PC-9 (cell line): ENCODE results near the gene CRYBB2.

Experiments
- EZH2 ChIP-seq: fragments of 200-600 bp; sonication (generic); IDR thresholded peaks from 2 replicates; pipeline ENCODE4 v1.8.0; 2017; ENCODE audit warnings: antibody characterized with exemption, low read depth
- TF ChIP-seq, protein P1 (sequence below): fragments of 200-600 bp; sonication (generic); conservative IDR thresholded peaks from 2 replicates; pipeline ENCODE4 v1.6.1; 2017; ENCODE audit warnings: mixed run types, antibody characterized with exemption, mild to moderate bottlenecking, moderate library complexity

DNA sequence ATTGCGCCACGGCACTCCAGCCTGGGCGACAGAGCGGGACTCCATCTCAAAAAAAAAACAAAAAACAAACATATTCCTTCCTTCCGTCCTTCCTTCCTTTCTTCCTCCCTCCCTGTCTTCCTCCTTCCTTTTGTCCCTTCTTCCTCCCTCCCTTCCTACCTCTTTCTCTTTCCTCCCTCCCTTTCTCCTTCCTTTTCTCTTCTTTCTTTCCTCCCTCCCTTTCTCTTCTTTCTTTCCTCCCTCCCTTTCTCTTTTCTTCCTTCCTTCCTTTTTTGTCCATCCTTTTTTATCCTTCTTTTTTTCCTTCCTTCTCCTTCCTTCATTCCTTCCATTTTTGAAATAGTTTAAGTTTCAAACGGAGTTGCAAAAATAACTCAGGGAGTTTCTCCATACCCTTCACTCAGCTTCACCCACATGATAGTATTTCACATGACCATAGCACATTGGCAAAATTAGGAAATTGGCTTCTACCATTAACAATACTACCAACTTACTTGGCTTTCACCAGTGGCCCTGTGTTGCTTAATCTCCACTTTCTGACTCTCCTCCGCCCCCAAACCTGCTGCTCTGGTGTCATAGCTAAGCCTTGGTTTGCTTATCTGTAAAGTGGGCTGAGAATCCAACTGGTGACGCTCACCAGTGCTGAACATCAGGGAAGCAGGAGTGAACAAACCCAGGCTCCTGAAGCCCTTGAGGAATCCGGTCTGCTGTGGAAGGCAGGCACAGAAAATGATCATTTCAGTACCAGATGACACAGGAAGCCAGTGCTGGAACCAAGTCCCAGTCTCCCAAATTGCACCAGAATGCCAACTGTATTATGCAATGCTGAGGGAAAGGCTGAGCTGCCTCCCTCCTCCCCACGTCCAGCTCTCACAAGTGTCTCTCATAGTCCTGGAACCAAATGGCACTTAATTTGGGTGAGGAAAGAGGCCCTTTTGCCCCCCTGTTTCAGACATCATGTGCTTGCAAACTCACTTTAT, 37.0 kb upstream of the CRYBB2 start:
- TF ChIP-seq, protein P1, sequence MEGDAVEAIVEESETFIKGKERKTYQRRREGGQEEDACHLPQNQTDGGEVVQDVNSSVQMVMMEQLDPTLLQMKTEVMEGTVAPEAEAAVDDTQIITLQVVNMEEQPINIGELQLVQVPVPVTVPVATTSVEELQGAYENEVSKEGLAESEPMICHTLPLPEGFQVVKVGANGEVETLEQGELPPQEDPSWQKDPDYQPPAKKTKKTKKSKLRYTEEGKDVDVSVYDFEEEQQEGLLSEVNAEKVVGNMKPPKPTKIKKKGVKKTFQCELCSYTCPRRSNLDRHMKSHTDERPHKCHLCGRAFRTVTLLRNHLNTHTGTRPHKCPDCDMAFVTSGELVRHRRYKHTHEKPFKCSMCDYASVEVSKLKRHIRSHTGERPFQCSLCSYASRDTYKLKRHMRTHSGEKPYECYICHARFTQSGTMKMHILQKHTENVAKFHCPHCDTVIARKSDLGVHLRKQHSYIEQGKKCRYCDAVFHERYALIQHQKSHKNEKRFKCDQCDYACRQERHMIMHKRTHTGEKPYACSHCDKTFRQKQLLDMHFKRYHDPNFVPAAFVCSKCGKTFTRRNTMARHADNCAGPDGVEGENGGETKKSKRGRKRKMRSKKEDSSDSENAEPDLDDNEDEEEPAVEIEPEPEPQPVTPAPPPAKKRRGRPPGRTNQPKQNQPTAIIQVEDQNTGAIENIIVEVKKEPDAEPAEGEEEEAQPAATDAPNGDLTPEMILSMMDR: no peak
- TF ChIP-seq EZH2: no peak
